Ishikawa (cell line): ENCODE measurements around the gene SHC1.

Experiments used
- CEBPB ChIP-seq: IDR thresholded peaks from 2 replicates; pipeline ENCODE4 v1.6.1; 2012
- CREB1 ChIP-seq: IDR thresholded peaks from 2 replicates; pipeline ENCODE4 v1.6.1; 2012; ENCODE audit warnings: low read depth
- EGR1 ChIP-seq: IDR thresholded peaks from 2 replicates; pipeline ENCODE4 v1.6.1; 2012
- EP300 ChIP-seq: IDR thresholded peaks from 2 replicates; pipeline ENCODE4 v1.6.1; 2012; ENCODE audit warnings: borderline replicate concordance
- FOXM1 ChIP-seq: IDR thresholded peaks from 2 replicates; pipeline ENCODE4 v1.6.1; 2012; ENCODE audit warnings: low read depth, borderline replicate concordance
- NFIC ChIP-seq: IDR thresholded peaks from 2 replicates; pipeline ENCODE4 v1.6.1; 2012
- RAD21 ChIP-seq: IDR thresholded peaks from 2 replicates; pipeline ENCODE4 v1.6.1; 2012; ENCODE audit warnings: low read depth
- TAF1 ChIP-seq: IDR thresholded peaks from 2 replicates; pipeline ENCODE4 v1.6.1; 2012; ENCODE audit warnings: low read depth, mild to moderate bottlenecking
- TCF12 ChIP-seq: IDR thresholded peaks from 2 replicates; pipeline ENCODE4 v1.6.1; 2012; ENCODE audit warnings: low read depth
- TEAD4 ChIP-seq: IDR thresholded peaks from 2 replicates; pipeline ENCODE4 v1.6.1; 2012
- YY1 ChIP-seq: IDR thresholded peaks from 2 replicates; pipeline ENCODE4 v1.6.1; 2012; ENCODE audit warnings: low read depth
- ZBTB7A ChIP-seq: IDR thresholded peaks from 2 replicates; pipeline ENCODE4 v1.6.1; 2012; ENCODE audit warnings: low read depth
- TF ChIP-seq, protein P1 (sequence below): IDR thresholded peaks from 2 replicates; pipeline ENCODE4 v1.6.1; 2012
- TF ChIP-seq, protein P2 (sequence below): IDR thresholded peaks from 2 replicates; pipeline ENCODE4 v1.6.1; 2012
- TF ChIP-seq, protein P3 (sequence below): IDR thresholded peaks from 2 replicates; pipeline ENCODE4 v1.6.1; 2012; ENCODE audit warnings: low read depth, mild to moderate bottlenecking

Gene SHC1

DNA sequence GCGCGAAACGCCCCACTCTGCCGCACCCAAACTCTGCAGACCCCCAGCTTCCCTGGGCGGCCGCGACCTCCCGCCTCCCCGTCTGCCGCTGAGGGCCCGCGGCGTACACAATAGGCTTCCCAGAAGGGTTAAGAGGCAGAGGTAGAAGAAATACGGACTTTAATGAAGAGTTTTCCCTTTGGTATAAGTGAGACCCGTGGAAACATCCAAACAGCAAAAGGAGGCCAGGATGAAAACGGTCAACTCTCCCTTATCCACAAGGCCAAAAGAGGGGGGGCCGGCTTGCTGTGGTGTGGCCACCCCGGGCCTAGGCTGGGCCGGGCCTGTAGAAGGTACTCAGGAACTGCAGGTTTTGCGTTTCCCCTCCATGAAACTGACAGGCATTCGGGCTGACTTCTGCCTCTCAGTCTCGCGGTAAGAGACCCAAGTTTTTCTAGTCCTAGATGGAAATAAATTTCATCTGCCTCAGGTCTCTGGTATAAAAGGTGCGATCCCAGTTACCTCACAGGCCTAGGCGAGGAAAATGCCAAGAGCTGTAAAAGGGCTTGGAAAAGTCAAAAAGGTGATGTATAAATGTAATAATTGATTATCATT, 8.3 kb downstream of the SHC1 start:
- TF ChIP-seq, protein P1, sequence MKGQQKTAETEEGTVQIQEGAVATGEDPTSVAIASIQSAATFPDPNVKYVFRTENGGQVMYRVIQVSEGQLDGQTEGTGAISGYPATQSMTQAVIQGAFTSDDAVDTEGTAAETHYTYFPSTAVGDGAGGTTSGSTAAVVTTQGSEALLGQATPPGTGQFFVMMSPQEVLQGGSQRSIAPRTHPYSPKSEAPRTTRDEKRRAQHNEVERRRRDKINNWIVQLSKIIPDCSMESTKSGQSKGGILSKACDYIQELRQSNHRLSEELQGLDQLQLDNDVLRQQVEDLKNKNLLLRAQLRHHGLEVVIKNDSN = no peak
- TF ChIP-seq CEBPB (no peak), CREB1 (no peak), FOXM1 (no peak), RAD21 (no peak), TEAD4 (no peak), NFIC (no peak), TAF1 (no peak), TCF12 (no peak), YY1 (no peak), ZBTB7A (no peak; the same call in 1 of the 2 replicates), EP300 (no peak)
- TF ChIP-seq, protein P2, sequence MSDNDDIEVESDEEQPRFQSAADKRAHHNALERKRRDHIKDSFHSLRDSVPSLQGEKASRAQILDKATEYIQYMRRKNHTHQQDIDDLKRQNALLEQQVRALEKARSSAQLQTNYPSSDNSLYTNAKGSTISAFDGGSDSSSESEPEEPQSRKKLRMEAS = no peak; the same call in 1 of the 2 replicates
- TF ChIP-seq, protein P3, sequence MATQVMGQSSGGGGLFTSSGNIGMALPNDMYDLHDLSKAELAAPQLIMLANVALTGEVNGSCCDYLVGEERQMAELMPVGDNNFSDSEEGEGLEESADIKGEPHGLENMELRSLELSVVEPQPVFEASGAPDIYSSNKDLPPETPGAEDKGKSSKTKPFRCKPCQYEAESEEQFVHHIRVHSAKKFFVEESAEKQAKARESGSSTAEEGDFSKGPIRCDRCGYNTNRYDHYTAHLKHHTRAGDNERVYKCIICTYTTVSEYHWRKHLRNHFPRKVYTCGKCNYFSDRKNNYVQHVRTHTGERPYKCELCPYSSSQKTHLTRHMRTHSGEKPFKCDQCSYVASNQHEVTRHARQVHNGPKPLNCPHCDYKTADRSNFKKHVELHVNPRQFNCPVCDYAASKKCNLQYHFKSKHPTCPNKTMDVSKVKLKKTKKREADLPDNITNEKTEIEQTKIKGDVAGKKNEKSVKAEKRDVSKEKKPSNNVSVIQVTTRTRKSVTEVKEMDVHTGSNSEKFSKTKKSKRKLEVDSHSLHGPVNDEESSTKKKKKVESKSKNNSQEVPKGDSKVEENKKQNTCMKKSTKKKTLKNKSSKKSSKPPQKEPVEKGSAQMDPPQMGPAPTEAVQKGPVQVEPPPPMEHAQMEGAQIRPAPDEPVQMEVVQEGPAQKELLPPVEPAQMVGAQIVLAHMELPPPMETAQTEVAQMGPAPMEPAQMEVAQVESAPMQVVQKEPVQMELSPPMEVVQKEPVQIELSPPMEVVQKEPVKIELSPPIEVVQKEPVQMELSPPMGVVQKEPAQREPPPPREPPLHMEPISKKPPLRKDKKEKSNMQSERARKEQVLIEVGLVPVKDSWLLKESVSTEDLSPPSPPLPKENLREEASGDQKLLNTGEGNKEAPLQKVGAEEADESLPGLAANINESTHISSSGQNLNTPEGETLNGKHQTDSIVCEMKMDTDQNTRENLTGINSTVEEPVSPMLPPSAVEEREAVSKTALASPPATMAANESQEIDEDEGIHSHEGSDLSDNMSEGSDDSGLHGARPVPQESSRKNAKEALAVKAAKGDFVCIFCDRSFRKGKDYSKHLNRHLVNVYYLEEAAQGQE = no peak

DNA sequence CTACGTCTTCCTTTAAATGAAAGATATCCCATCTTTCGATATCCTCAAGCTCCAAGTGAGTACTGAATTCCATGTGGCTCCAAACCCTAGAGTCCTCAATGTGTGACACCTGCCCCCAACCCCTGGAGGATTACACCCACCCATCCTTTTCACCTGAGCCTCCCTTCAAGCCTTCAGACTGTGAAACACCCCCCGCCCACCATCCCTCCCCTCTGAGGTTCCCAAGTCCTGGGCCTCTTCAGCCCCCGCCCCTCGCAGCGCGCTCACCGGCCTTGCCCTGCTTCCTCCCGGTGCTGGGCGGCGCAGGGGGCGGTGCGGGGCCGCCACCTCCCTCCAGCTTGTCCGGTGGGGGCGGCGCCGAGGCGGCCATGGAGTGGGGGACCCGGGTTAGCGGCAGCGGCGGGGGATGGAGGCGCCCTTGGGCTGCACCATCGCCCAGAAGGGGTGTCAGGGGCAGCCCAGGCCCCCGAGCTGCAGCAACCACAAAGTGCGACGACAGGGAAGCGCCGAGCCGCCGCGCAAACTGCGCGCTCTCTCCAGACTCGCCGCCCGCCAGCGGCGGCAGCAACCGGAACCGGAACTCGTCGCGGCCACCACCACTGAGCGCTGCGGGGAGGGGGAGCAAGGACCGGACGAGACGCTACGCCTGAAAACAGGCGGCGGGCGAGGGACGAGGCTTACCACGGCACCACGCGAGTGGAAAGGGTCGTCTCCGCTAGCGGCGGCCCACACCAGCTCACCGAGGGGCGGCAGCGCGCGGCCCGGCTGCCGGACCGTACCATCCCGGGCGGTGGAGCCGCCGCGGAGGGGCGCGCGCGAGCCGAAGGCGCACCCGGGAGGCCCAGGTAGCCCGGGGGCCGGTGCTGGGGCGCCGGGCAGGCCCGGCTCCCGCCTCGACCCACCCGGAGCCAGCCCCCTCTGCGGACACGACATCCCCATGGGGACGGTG, 9.1 kb downstream of the SHC1 start, which contains the start of gene PYGO2:
TSS of gene PYGO2 (minus strand) at position 576 of the 949 bp plus-strand sequence. CDS start at position 370, 206 bp downstream.
- TF ChIP-seq CREB1 (0 out of 2 replicates have a peak, but pooled peaks have one; percentile 27), TAF1 (peak; percentile 76), EP300 (peak; percentile 42; the same call in 1 of the 2 replicates), TEAD4 (no peak), YY1 (peak; percentile 62), FOXM1 (no peak), ZBTB7A (peak; percentile 77; the same call in 1 of the 2 replicates), RAD21 (peak; percentile 30; the same call in 1 of the 2 replicates), CEBPB (no peak; the same call in 1 of the 2 replicates), EGR1 (no peak), NFIC (no peak; the same call in 1 of the 2 replicates), TCF12 (peak; percentile 0; the same call in 1 of the 2 replicates)
- TF ChIP-seq, protein P2 = peak; percentile 16; the same call in 1 of the 2 replicates
- TF ChIP-seq, protein P1 = no peak
- TF ChIP-seq, protein P3 = peak; percentile 6; the same call in 1 of the 2 replicates

DNA sequence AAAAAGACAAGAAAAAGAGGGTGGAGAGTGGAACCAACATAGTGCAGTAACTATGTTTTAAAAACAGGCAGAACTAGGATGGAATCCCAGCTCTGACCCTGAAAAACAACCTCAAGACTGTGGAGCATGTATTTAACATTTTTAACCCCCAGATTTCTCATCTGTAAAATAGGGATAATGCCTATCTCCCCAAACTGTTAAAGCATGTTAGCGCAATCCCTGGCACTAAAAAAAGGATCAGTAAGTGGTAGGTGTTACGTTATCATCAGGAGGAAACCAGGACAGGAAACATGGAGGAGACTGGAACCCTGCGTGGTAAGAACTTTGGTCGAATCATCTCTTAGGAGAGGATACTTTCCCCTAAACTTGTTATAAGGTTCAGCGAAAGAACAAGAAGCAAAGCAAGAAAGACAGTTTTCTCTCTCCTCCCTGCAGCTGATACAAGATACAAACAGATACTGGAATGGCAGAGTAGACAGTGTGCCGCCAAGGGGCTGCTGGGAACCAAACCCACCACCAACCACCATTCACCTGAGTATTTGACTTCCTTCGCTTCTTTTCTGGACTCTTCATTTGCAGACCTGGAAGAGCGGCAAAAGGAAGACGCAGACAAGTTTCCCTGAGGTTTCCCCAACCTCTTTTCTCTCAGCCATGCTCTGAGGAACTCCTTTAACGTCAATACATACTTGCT, 10.0 kb downstream of the SHC1 start:
- TF ChIP-seq, protein P1 = no peak
- TF ChIP-seq NFIC (no peak), EGR1 (no peak), ZBTB7A (no peak), RAD21 (no peak), TCF12 (no peak), EP300 (no peak), TAF1 (no peak), TEAD4 (no peak), FOXM1 (no peak), CEBPB (no peak), CREB1 (no peak), YY1 (no peak)
- TF ChIP-seq, protein P2 = no peak
- TF ChIP-seq, protein P3 = no peak
